Right forelimb (tissue), 1 donor: Measurements from ENCODE around the gene GPR146.
"Not testable (repeated sequence)": the region's sequence is repeated elsewhere in the genome, so short reads cannot be mapped to it uniquely, and the experiment has no call there.

ENCODE experiments used
- DNase-seq: peaks from one replicate; pipeline ENCODE4 v3.0.0-alpha.2; 2018

GPR146 gene

DNA sequence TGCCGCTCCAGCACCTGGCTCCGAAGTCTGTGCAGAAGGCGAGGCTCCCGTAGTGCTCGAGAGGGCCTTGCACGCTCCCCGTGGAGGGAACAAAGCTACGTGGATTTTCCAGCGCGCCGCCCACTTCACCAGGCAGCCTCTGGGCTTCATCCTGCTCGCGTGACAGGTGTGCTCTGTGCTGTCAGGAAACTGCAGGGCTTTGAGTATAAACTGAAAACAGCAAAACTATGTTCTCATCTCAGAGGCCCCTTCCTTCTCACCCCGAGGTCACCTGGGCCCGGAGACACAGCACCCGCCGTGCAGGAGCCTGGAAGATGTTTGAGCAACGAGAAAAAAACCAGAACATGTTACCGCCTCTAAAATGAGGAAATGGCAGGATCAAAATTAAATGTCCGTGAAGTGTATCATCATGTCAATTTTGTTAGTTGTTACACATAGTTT, 17.6 kb upstream of the GPR146 start:
- DNase-seq: no peak

DNA sequence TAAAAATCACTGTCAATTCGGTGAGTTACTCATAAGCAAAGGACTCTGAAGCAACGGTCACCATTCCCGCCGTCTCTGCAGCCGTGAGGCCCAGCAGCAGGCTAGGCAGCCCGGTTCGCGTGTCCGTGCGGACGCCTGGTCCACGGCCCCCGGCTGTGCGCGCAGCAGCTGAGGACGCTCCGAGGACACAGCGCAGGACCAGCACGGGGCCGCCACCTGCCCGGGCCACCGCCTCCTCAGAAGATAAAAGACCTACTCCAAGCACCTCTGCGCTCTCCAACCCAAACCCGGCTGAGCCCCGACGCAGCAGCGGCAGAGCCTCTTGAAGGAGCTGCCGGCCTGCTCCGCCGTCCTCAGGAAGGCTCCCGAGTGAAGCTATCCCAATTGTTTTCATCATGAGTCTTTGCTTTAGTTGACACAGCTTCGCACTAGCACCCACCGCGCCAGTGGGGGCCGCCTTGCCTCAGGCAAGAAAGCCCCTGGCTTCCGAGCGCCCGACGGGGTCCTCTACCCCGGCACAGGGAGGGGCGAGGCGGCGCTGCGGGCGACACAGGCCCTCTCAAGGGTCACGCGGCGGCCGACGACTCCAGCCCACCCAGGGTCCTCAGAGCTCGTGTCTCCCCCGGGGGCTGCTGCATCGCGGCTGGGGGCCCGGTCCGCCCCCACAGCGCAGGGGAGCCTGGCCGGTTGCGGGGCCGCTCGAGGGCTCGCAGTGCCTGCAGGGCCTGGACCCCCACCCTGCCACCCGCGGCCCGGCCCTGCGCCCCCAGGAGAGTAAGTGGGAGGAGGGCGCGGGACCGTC, 16.9 kb upstream of the GPR146 start:
- DNase-seq: peak; percentile 69

DNA sequence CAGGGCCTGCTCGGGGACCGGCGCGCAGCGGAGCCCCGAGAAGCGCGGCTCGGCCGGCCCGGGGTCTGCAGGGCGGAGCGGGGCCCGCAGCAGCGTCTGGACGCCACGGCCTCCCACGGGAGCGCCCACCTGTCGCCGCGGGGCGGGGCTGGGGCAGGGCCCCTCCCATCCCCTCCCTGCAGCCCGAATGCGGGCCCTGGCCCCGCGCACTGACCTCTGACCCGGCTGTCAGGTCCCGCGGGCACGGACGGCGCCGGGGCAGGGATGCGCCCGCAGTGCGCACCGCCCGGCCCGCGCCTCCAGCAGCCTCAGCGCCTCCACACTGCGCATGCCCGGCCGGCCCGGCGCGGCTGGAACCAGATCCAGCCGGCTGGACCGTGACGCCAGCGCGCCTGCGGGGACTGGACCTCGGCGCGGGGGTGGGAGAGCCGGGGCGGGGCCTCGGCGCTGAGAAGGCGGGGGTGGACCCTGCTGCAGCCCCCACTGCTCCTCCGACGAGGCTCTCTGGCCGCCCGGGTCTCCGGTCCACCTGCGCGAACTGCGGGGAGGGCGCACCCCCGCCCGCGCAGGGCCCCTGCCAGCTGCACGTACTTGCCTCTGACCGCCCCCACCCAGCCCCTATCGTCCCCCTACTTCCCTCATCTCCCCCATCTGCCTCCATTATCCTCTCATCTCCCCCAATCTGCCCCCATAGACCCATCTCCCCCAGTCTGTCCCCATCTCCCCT, 16.1 kb upstream of the GPR146 start:
- DNase-seq: peak; percentile 95

DNA sequence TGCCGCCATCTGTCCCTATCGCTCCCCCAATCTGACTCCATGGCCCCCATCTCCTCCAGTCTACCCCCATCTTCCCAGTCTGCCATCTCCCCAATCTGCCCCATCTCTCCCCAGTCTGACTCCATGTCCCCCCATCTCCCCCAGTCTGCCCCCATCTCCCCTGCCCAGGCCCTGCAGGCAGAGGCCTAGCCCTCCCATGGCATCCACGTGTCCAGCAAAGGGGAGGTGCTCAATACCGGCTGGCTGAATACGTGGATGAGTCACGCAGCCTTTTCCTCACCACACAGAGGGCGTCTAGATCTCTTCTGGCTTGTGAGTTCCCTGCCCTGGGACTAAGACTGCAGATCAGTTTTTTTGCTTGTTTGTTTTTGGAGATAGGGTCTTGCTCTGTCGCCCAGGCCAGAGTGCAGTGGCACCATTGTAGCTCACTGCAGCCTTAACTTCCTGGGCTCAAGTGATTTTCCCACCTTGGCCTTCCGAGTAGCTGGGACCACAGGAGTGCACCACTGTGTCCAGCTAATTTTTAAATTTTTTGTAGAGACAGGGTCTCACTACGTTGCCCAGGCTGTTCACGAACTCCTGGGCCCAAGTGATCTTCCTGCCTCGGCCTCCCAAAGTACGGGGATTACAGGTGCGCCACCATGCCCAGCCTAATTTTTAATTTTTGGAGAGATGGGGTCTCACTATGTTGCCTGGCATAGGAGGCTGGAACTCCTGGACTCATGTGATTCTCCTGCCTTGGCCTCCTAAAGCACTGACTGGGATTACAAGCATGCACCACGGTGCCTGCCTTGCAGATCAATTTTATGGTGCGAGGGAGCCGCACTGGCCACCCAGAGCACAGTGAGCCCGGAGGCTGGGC, 15.3 kb upstream of the GPR146 start:
- peak; percentile 79 for DNase-seq

DNA sequence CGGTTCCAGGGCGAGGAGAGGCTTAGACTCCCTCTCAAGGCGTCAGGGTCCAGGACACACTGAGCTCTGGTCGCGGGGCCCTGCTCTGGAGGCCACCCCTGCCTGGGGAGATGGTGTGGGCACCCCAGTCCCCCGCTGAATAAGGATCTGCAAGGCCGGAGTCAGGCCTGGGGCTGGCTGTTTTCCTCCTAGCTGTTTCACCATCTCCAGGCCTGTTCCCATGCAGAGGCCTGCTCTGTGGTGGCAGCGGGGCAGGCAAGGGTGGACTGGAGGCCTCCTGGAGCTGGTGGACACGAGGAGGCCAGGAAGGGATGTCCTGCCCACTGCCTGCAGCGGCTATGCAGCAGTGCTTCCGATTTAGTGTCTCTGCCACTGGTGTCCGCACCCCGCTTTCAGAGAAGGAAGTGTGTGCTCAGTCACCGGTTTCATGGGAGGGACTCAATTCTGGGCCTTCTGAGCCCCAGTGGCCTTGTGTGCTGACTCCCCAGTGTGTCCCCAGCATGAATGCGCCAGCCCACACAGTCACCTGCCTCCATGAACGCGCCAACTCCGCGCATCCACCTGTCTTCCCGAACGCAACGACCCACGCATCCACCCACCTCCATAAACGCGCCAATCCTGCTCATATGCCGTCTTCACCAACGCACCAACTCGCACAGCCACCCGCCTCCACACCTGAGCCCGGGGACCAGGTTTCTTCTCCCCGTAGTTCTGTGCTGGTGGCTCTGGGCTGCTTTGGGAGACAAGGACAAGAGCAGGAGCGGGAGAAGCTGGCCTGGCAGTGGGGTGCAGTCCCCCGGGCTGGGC, 14.5 kb upstream of the GPR146 start:
- DNase-seq: no peak

DNA sequence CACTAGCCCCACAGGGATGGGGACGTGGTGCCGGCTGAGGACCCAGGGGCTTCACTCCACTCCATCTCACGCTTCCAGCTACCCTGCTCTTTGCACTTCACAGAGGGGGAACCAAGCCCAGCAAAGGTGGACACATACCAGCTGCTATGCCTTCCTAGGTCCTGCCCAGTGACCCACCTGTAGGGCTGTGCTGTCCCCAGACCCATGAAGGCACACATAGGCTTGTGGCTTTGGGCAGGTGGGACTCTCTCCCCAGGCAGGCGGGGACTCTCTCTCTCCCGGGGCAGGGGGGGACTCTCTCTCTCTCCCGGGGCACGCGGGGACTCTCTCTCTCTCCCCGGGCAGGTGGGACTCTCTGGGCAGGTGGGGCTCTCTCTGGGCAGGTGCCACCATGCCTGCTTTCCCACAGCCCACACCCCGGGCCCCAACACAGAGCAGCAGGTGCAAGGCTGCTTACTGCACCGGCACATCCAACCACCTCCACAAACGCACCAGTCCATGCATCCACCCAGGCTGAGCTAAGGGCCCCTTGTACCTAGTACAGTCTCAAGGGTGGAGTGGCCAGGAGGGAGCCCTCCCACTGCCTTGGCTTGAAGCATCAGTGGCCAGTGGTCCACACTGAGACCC, 13.8 kb upstream of the GPR146 start:
- DNase-seq: no peak

DNA sequence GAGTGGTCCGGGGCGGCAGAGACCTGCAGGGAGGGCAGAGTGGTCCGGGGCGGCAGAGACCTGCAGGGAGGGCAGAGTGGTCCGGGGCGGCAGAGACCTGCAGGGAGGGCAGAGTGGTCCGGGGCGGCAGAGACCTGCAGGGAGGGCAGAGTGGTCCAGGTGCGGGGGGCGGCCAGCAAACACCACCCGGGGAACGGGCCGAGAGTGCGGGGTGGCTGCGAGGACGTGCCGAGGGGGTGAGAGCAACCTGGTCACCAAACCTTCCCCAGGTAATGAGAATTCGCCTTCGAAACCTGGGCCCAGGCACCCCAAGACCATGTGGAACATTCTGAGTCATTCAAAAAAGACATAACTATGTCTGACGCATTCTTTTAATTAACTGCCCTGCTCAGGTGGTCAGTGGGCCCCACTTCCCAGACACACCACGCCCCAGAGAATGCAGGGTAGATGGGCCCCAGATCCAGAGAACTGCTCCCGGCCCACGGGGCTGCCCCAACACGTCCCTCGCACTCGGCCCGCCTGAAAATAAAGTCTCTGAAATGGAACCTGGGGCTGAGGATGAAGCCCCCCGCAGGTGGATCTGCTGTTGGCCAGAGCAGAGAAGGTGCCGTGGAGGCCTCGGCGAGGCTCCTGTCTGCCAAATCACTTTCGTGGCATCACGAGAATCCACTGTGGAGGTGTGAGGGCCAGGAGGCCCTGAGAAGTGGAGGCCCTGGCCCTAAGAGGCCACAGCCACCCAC, 12.5 kb upstream of the GPR146 start:
- DNase-seq: no peak

DNA sequence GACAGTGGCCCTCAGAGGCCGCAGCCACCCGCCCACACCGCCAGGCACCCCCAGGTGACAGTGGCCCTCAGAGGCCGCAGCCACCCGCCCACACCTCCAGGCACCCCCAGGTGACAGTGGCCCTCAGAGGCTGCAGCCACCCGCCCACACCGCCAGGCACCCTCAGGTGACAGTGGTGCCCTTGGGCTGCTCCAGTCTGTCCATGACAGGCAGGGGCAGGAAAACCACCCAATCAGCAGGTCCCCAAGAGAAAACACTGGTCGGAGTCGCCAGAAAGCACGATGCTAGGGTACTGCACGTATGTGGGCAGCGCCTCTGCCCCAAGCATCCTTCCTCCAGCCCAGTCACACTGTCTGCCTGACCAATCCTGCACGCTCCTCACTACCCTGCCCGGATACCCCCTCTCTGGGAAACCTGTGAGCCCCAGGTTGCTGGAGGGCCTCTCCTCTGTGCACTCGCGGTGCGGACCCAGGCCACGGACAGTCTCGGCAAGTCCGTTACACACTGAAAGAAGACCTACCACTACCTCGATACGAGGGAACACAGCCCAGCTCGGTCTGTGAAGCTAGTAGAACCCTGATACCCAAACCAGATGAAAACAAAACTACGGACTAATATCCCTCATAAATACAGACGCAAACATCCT, 11.7 kb upstream of the GPR146 start:
- DNase-seq: no peak

DNA sequence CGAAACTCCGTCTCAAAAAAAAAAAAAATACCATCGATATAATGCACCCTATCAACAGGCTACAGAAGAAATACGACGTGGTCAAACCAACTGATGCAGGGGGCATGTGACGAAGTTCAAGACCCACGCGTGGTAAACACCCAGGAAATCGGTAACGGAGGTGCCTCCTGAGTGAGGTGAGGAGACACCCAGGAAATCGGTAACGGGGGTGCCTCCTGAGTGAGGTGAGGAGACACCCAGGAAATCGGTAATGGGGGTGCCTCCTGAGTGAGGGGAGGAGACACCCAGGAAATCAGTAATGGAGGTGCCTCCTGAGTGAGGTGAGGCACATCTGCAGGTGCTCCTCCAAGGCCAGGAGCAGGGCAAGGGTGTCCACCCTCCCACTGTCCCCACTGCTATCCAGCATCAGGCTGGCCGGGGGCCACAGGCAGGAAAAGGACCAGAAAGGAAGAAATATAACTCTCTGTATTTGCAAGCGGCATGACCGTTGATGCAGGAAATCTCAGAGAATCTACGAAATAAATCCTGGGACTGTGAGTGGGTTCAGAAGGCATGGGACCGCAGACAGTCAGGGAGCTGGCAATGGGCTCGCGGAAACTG, 10.7 kb upstream of the GPR146 start:
- DNase-seq: no peak

DNA sequence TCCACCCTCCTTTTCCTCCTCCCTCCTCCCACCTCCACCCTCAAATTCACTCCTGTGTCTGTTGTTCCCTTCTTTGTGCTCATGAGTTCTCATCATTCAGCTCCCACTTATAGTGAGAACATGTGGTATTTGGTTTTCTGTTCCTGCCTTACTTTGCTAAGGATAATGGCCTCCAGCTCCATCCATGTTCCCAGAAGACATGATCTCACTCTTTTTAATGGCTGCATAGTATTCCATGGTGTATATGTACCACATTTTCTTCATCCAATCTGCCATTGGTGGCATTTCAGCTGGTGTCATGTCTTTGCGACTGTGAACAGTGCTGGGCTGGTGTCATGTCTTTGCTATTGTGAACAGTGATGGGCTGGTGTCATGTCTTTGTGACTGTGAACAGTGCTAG, 9.6 kb upstream of the GPR146 start:
- not testable (repeated sequence) for DNase-seq

DNA sequence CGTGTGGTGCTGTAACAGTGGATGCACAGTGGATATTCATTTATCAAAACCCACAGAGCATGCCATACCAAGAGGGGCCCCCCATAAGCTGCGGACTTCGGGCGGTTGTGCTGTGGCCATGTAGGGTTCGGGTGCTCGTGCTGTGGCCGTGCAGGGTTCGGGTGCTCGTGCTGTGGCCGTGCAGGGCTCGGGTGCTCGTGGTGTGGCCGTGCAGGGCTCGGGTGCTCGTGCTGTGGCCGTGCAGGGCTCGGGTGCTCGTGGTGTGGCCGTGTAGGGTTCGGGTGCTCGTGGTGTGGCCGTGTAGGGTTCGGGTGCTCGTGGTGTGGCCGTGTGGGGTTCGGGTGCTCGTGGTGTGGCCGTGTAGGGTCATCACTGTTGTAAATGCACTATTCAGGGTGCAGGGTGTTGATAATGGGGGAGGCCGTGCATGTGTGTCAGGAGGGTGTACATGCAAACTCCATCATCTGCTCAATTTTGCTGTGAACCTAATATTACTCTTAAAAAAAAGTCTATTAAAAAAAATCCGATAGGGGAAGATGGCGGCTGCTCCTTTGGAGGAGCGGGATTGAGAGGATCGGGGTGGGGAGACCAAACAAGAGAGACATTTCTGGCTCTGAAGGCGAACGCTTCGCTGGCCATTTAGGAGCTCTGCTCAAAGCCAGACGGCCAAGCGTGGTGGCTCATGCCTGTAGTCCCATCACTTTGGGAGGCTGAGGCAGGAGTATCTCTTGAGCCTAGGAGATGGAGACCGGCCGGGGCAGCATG, 8.0 kb upstream of the GPR146 start:
- not testable (repeated sequence) for DNase-seq

DNA sequence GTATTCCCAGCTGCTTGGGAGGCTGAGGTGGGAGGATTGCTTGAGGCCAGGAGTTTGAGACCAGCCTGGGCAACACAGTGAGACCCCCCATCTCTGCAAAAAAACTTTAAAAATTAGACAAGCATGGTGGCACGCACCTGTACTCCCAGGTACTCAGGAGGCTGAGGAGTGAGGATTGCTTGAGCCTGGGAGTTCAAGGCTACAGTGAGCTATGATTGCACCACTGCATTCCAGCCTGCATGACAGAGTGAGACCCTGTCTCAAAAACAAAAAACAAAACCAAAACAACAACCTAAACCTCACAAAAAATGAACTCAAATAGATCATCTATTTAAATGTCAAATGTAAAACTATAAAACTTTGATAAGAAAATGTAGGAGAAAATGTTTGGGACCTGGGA, 4.1 kb upstream of the GPR146 start:
- DNase-seq: not testable (repeated sequence)

DNA sequence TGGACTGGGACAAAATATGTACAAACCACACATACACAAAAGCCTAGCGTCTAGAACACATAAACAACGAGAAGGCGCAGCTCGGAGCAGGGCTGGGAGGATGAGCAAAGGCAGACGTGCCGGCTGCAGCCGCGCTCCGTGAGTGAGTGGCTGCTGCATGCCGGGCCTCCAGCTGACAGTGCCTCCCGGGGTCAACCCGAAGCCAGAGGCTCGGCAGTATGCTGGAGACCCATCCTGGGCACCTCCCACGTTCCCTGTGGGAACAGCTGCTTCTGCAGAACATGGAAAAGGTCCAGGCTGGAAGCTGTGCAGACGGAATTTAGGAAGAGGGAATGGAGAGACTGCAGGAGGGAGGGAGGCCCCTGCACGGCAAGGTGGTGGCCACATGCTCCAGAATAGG, 3.6 kb upstream of the GPR146 start:
- peak; percentile 74 for DNase-seq

DNA sequence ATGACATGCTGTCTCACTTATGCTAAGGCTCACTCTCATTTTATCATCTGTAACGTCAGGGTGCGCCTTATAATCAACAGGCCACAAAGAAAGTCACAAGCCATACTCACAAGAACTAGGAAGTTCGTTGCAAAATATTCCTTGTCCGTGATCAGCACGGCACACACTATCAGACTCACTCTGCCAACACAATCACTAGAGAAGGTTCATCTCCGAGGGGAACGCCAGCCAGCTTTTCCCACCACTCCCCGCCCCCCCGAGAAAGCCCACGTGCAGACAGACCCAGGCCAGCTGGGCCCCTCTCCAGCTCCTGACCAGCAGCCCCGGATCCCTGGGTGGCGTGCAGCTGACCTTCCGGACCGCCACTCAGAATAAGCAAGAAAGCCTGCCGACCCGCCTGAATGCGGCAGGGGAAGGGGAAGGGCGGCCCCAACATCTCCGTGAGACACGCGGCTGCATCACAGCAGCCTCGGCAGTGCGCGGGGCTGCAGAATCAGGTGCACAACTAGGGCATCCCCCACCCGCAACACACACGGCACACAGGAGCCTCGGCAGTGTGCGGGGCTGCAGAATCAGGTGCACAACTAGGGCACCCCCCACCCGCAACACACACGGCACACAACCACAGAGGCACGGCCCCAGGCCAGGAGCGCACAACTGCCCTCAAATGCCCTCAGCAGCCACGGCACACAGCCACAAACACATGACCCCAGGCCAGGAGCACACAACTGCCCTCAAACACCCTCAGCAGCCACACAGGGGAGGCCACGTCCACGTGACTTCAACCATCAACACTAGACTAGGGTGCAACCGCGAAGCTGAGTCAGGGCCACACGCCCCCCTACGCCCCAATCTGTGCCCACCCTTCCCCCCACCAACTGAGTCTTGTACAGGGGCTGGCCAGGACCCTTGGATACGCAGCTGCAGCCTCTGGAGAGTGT, 2.5 kb upstream of the GPR146 start:
- no peak for DNase-seq

DNA sequence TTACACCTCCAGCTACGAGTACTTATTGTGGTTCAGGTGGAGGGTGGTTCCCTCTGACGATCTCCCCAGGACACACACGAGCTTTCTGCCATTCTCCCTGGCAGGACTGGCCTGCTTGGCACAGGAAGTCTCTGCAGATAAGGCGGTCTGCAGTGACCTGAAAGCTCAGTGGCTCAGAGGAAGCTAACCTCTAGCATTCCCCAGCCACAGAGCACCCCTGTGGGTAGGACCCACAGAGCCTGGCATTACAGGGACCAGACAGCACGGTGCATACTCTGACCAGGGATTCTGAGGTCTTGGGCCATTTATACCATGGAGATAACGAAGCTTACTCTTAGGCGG, 1.9 kb upstream of the GPR146 start:
- no peak for DNase-seq

DNA sequence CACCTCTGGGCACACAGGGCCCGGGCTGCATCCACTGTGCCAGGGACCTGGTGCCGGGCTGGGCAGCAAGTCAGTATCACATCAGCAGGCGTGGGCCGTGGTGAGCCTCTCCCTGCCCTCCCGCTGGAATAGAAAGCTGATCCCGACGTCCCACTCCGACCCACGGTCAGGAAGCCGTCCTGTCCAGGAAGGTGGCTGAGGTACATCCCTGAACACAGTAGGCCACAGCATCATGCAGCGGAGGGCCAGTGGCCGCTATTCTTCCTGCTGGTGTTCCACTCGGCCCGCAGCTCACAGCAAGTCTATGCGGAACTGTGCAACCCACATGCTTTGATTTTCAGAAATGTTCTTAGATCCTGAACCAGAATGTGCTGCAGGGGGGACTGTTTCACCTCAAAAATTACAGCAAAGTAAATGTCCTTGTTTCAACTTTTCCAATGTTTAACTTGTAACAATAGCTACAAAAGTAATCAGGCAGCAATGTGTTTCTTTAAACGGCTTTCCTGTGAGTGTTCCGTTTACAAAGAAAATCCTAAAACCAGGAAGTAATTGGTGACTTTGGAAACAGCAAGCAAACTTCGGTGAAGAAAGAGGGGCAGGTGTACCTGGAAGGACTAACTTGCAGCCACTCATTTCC, 676 bp upstream of the GPR146 start:
- no peak for DNase-seq

DNA sequence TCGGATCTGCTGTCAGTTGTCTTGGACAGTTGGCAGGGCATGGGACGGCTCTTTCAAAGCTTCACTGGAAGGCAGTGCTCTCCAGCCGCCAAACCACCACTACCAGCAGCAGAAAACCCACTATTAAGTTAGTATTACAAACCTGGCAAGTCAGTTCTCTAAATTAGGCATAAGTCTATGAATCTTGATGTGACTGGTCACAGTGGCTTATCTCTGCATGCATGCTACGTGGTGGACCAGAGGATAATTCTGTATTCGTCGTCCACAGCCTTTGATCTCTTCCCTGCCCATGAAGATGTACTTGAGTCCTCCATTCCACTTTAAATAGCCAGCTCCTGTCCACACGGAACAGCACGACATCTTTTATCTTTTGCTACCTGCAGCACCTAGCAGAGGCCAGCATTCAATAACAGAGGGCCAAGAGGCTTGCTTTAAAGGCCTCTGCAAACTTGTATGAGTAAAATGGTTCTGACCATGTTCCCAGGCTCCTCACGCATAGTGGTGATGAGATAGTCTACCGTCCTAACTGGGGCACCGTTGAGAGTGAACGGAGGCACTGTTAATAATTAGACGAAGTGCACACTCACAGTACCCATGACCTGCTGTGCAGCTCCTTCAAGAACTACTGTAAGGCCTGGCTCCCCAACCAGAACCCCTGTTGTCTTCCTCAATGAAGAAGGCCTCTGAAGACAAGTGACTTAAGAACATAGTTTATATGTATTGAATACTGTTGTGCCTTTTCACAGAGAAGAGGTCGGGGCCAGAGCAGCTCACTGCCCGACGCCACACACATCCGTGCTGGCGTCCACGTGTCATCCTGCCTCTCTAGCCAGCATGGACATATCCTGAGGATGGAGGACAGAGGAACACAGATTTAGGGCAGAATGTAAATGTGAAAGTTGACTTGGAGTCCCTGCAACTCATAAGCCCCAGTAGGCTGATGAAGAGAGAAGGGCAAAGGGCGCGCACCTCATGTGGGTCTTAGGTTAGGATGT, 1.0 kb downstream of the GPR146 start:
- DNase-seq: no peak
